A549 (cell line): ENCODE results near the gene PILRB. TPM values are rescaled to one million over a fixed set of nuclear protein-coding genes. Genes with fewer than 3 reads are reported as not detected.

ENCODE experiments used
- ATAC-seq, 2 experiments: fragments of 200-7000 bp in 1 of 2; fragments of >200 bp in 1 of 2; cut with Nextera tagmentation in 1 of 2; cut with Tn5 transposase in 1 of 2; 3 replicates each; pipeline versions ENCODE4 v1.8.0 to v1.9.1; 2018 to 2020; ENCODE audit warnings: mild to moderate bottlenecking in 1 of 2, moderate library complexity in 1 of 2
- CTCF ChIA-PET: fragments of 300-600 bp; sonication (Branson Sonifier 250); formaldehyde crosslinking; extraction: SDS; loops from one replicate; lab custom pipeline; 2021; ENCODE audit warnings: antibody characterized with exemption, inconsistent platforms; lab: Yijun Ruan, JAX
- POLR2A ChIA-PET: fragments of 350-600 bp; formaldehyde crosslinking; extraction: SDS; loops from one replicate; lab custom pipeline; 2021; ENCODE audit warnings: antibody characterized with exemption, inconsistent platforms; lab: Yijun Ruan, JAX
- DNase-seq, 2 experiments: peaks; one replicate each; pipeline versions ENCODE4 v3.0.0 to v3.0.0-alpha.2; 2011 to 2016; ENCODE audit warnings: low read depth in 1 of 2, low spot score in 1 of 2
- FAIRE-seq: peaks from 2 replicates; lab custom pipeline; 2011; peaks lifted over from hg19 to GRCh38; lab: Jason Lieb, UNC
- H3K27ac ChIP-seq, 2 experiments: fragments of >200 bp; sonication (Bioruptor Twin); formaldehyde crosslinking; 3 replicates each; pipeline ENCODE4 v1.5.1; 2016 to 2017
- H3K4me1 ChIP-seq: fragments of >200 bp; sonication (Bioruptor Twin); formaldehyde crosslinking; 3 replicates; pipeline ENCODE4 v1.6.1; 2016
- H3K4me2 ChIP-seq: fragments of >200 bp; sonication (Bioruptor Twin); formaldehyde crosslinking; 3 replicates; pipeline ENCODE4 v1.6.1; 2016
- H3K4me3 ChIP-seq: fragments of >200 bp; sonication (Bioruptor Twin); formaldehyde crosslinking; 3 replicates; pipeline ENCODE4 v1.5.1; 2016
- H3K9me3 ChIP-seq: fragments of >200 bp; sonication (Bioruptor Twin); formaldehyde crosslinking; 3 replicates; pipeline ENCODE4 v1.6.1; 2016
- CTCF ChIP-seq: fragments of >200 bp; sonication (Bioruptor Twin); formaldehyde crosslinking; IDR thresholded peaks from 3 replicates; pipeline ENCODE4 v1.5.1; 2016
- EHMT2 ChIP-seq: fragments of 200-600 bp; sonication (generic); IDR thresholded peaks from 2 replicates; pipeline ENCODE4 v1.6.1; 2016; ENCODE audit warnings: antibody characterized with exemption, low read depth, mild to moderate bottlenecking, moderate library complexity
- EP300 ChIP-seq, 2 experiments: fragments of >200 bp; sonication (Bioruptor Twin); formaldehyde crosslinking; IDR thresholded peaks; 2 replicates in 1 of 2; 3 replicates in 1 of 2; pipeline ENCODE4 v1.6.1; 2016 to 2017
- FOSL2 ChIP-seq, 2 experiments: fragments of 450-650 bp in 1 of 2; fragments of >200 bp in 1 of 2; sonication (Bioruptor Twin) in 1 of 2; formaldehyde crosslinking; IDR thresholded peaks; 2 replicates each; pipeline versions ENCODE4 v1.5.0 to v1.6.1; 2016 to 2020; ENCODE audit warnings: mild to moderate bottlenecking in 1 of 2, moderate library complexity in 1 of 2
- GATA3 ChIP-seq: IDR thresholded peaks from 2 replicates; pipeline ENCODE4 v1.6.1; 2012; ENCODE audit warnings: borderline replicate concordance
- KDM1A ChIP-seq: fragments of 200-600 bp; sonication (generic); IDR thresholded peaks from 2 replicates; pipeline ENCODE4 v1.6.1; 2016; ENCODE audit warnings: low read depth, mild to moderate bottlenecking
- MAX ChIP-seq: IDR thresholded peaks from 2 replicates; pipeline ENCODE4 v1.6.1; 2012
- NPAS2 ChIP-seq: fragments of 250-450 bp; sonication (Bioruptor Pico); IDR thresholded peaks from 2 replicates; pipeline ENCODE4 v1.8.0; 2022; ENCODE audit warnings: mild to moderate bottlenecking, moderate library complexity, borderline replicate concordance
- POLR2A ChIP-seq: IDR thresholded peaks from 2 replicates; pipeline ENCODE4 v1.6.1; 2012; ENCODE audit warnings: mild to moderate bottlenecking, low read length
- RAD21 ChIP-seq, 2 experiments: fragments of >200 bp in 1 of 2; sonication (Bioruptor Twin) in 1 of 2; formaldehyde crosslinking in 1 of 2; IDR thresholded peaks in 1 of 2; conservative IDR thresholded peaks in 1 of 2; 2 replicates in 1 of 2; 3 replicates in 1 of 2; pipeline ENCODE4 v1.6.1; 2012 to 2018; ENCODE audit warnings: inconsistent platforms in 1 of 2
- REST ChIP-seq: fragments of 200-600 bp; sonication (generic); IDR thresholded peaks from 2 replicates; pipeline ENCODE4 v1.6.1; 2016; ENCODE audit warnings: antibody characterized with exemption, mild to moderate bottlenecking, moderate library complexity
- RNF2 ChIP-seq: fragments of 200-600 bp; sonication (generic); IDR thresholded peaks from 2 replicates; pipeline ENCODE4 v1.6.1; 2016; ENCODE audit warnings: low read depth, mild to moderate bottlenecking, antibody characterized with exemption, moderate library complexity, borderline replicate concordance
- SMC3 ChIP-seq: fragments of >200 bp; sonication (Bioruptor Twin); formaldehyde crosslinking; IDR thresholded peaks from 3 replicates; pipeline ENCODE4 v1.6.1; 2018; ENCODE audit warnings: inconsistent platforms
- SREBF2 ChIP-seq: fragments of 450-650 bp; IDR thresholded peaks from 2 replicates; pipeline ENCODE4 v1.6.1; 2014; ENCODE audit warnings: mild to moderate bottlenecking, moderate library complexity
- TP53 ChIP-seq: fragments of 250-450 bp; sonication (Bioruptor Pico); IDR thresholded peaks from 2 replicates; pipeline ENCODE4 v1.5.0; 2021; ENCODE audit warnings: mild to moderate bottlenecking, moderate library complexity
- ZC3H11A ChIP-seq: fragments of 450-650 bp; IDR thresholded peaks from 2 replicates; pipeline ENCODE4 v1.6.1; 2014; ENCODE audit warnings: antibody characterized with exemption, mild to moderate bottlenecking
- ZNF302 ChIP-seq: fragments of 250-450 bp; sonication (Bioruptor Pico); IDR thresholded peaks from 2 replicates; pipeline ENCODE4 v1.9.0; 2021; ENCODE audit warnings: inconsistent platforms, mild to moderate bottlenecking, moderate library complexity
- WGBS: methylation state at CpG from one replicate; pipeline ENCODE4 v1.1.6; 2017; ENCODE audit errors: missing lambda C conversion rate; 5-methylcytosine and 5-hydroxymethylcytosine counted together
- polyA plus RNA-seq, 4 experiments: library from polyadenylated mRNA; depleted of rRNA in 3 of 4; stranded (reverse); fragments of >200 nt; fragmentation: RNase III in 1 of 4; extraction: RNeasy Plus Mini Kit Qiagen cat#74134 plus additional on column Dnase treatment in 1 of 4; gene quantifications; 2 replicates in 3 of 4; 3 replicates in 1 of 4; pipeline ENCODE4 v1.2.3, GENCODE V29; 2011 to 2017

PILRB gene
- polyA plus RNA-seq, 2 of the 4 experiments (the other 2 are of a cell fraction) = 24.9 to 47.8 TPM

- CTCF ChIA-PET = interaction anchor here (0.6 to 3.7 kb wide), 45 partner anchors 10 to 504 kb away, joined by 3 to 48 read pairs (median 4); partner anchors contain the start of genes MEPCE and PPP1R35
- ATAC-seq = peak; percentile 93 to 94
Observed at GRCh38 chr7:100407285-100408180, 49.6 kb downstream of the PILRB start.

GRCh38 chr7:100411101-100411500 lies 53.2 kb downstream of the PILRB start:
- FAIRE-seq = no peak
- POLR2A ChIA-PET = no interaction called here
- H3K4me2 ChIP-seq = no peak overlapping the region
- H3K4me1 ChIP-seq = no peaks in the 10 kb centered on the region
- no peaks in the 10 kb centered on the region for H3K9me3 ChIP-seq
- CTCF ChIA-PET = interaction anchor here (0.6 to 2.0 kb wide), 3 partner anchors 10 to 280 kb away, joined by 3 to 5 read pairs (median 4); no protein-coding TSS in a partner anchor
- no peak for ATAC-seq
- H3K4me3 ChIP-seq = no peak overlapping the region
- H3K27ac ChIP-seq = no peak overlapping the region
- 70% methylated on average over 6 of the region's 6 CpGs for WGBS
- no peak for DNase-seq
- TF ChIP-seq GATA3 (no peak), RNF2 (no peak), REST (no peak), KDM1A (no peak), POLR2A (no peak), EP300 (IDR thresholded peaks at IDR 0.05) (no peak), TP53 (CRISPR knock-in tag) (no peak), ZC3H11A (no peak), EHMT2 (no peak), MAX (no peak), ZNF302 (CRISPR knock-in tag) (no peak), SREBF2 (no peak)
- TF ChIP-seq, all 56 proteins: peak for 0

More at GRCh38 chr7:100407285-100408180, 49.6 kb downstream of the PILRB start:
- no peak overlapping the region for H3K4me3 ChIP-seq
- FAIRE-seq (no peak), DNase-seq (peak; percentile 72 to 84)
- TF ChIP-seq SMC3 = peak; percentile 42; the same call in 2 of the 3 replicates
- TF ChIP-seq NPAS2 (CRISPR knock-in tag) = no peak
- TF ChIP-seq RAD21 (conservative IDR thresholded peaks at IDR 0.05 in 1 of 2, IDR thresholded peaks at IDR 0.05 in 1 of 2) = peak; percentile 70 to 77
- no peak for TF ChIP-seq FOSL2 (IDR thresholded peaks at IDR 0.05)
- peak; percentile 63 for TF ChIP-seq FOSL2 (CRISPR knock-in tag; IDR thresholded peaks at IDR 0.05)
- peak; percentile 72 for TF ChIP-seq CTCF
- POLR2A ChIA-PET = interaction anchor here (1.3 kb wide), 1 partner anchor 22 kb away, joined by 16 read pairs; the partner anchor contains the start of genes MEPCE and ZCWPW1
- no peak overlapping the region for H3K4me2 ChIP-seq
- no peak overlapping the region for H3K27ac ChIP-seq
- no peaks in the 10 kb centered on the region for H3K4me1 ChIP-seq
- 25% methylated on average over 12 of the region's 12 CpGs for WGBS
- no peaks in the 10 kb centered on the region for H3K9me3 ChIP-seq
